ENCODE measurements around the gene CASK.

CASK gene

DNA sequence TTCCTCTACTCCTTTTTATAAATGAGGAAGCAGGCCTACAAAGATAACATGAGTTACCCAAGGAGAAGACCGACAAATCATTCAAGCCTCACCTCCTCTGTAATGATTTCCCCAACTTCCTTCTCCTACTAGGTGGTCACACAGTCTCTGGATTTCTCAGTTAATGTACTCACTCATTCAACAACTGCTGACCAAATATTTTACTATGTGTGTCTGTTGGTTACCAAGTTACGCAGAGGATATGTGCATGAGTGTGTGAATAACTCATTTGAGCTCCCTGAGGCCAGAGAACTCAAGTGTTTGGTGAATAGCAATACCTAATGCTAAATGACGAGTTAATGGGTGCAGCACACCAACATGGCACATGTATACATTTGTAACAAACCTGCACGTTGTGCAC, 10.4 kb downstream of the CASK start:
- no peak for DNase-seq (ENCODE audit: low read depth)

DNA sequence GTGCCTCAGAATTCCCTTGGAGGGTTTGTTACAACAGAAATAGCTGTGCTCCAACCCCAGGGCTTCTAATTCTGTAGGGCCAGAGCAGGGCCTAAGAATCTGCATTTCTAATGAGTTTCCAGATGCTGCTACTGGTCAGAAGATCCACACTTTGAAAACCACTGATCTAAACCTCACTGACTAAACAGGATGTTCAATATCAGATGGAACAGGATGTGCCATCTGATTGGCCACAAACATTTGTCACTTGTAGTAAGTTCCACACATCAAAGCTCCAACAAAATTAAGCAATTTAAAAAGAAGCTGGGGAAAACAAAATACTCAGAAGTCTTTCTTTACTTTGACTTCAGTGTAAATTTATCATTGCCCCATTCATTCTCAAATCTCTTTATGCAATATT, 14.3 kb downstream of the CASK start:
- no peak for DNase-seq (ENCODE audit: low read depth)

DNA sequence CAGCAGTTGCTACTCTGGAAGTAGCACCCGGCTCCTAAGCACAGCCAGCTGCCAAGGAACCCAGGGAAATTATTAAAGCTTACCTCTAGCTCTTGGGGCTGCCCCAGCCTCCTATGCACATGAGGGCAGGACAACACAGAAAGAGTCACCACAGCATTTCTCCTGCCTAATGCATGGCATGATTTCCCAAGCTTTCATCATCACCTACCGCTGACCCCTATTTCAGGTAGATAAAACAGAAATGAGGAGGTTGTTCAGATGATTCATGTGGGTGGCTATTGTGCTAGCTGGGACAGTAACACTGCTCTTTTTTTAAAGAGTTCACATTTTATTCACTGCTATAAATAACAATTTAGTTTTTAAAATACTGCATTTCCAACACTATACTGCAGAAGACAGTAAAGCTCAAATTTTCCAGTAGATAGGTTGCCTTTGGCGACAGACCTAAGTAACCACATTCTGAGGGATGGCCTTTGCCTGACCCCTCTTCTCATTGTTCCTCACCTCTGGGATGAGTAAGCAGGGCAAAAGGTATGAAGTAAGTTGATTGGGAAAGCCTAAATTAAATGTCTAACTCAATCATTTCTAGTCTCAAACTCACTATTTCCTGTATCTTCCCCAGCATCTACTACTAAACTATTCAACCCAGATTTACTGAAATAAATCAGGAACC, 16.7 kb downstream of the CASK start:
- no peak for DNase-seq (ENCODE audit: low read depth)

DNA sequence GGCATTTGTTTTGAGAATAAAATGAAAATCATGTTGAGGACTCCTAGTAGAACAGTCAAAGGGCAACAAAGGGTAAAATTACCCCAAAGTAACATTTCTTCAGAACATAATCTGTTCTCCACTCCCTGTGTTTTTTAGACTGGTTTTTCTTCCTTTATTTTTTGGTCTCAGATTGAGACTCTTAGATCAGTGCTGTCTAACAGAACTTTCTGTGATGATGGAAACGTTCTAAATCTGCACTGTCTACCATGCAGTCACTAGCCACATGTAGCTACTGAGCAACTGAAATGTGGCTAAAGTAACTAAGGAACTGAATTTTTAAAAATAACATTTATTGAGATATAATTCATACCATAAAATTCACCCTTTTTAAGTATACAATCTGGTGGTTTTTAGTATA, 19.8 kb downstream of the CASK start:
- DNase-seq (ENCODE audit: low read depth), result no peak

DNA sequence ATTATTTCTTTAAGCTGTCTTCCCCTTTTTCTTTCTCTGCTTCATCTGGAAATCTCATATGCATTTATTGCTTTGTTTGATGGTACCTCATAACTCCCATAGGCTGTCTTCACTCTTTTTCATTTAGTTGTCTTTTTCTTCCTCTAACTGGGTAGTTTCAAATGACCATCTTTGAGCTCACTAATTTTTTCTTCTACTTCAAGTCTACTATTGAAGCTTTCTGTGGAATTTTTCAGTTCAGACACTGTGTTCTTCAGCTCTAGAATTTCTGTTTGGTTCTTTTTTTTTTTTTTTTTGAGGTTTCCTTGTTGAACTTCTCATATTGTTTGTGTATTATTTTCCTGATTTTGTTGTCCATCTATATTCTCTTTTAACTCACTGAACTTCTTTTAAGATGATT, 23.0 kb downstream of the CASK start:
- no peak for DNase-seq (ENCODE audit: low read depth)

DNA sequence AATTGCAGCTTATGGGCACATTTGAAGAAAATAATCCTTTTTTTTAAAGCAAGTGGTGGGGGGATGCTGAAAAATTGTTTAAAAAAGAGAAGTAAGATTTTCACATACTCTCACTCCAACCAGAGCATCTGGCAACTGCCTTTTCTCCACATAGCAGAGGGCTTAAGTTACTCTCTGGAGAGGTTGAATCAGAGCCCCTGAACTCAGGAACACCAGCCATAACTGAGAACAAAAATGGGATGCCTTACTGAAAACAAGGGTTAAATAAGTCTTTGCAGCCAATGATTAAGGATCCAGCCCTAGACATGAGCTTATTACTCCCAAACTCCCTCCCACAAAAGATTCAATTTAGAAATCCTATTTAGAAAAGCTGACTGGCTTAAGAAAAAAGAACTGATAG, 27.5 kb downstream of the CASK start:
- DNase-seq (ENCODE audit: low read depth), result no peak

DNA sequence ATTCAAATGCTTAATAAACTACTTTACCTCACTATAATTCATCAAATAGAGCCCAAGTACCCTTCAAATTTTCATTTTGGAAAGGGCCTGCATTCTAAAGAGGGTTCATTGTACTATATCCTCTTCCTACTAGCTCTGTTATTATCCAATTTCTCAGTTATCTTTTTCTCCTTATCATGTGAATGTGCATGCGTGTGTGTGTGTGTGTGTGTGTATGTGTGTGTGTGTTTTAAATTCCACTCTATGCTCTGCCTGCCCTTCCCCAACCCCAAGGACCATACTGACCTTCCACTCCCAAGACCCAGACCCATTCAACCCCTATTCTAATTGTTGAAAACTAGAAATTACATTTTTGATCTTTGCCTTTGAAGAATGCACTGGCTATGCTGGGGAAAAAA, 33.3 kb downstream of the CASK start:
- DNase-seq (ENCODE audit: low read depth), result no peak

DNA sequence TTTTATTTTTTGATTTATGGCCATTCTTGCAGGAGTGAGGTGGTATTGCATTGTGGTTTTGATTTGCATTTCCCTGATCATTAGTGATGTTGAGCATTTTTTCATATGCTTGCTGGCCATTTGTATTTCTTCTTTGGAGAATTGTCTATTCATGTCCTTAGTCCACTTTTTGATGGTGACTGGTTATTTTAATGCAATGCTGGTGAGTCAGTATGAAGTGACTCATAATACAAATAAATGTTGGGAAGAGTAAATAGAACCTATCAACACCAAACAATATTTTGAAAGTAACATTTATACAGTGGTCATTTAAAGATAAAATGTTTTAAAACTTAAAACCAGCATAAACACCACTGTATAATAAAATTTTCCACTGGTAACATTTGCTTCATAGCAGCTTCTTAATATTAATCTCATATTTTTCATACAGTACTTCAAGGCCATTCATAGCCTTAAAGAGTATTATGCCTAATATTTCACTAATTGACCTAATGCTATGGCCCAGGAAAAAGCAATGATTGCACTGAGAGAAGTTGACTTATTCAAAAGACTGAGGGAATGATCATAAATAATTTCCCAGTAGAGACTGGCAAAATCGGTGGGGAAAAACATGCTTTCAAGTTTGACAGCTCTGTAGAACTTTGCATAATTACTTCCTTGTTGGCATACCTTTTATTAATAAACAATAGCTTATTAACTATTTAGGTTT, 33.9 kb downstream of the CASK start:
- DNase-seq (ENCODE audit: low read depth), result no peak

DNA sequence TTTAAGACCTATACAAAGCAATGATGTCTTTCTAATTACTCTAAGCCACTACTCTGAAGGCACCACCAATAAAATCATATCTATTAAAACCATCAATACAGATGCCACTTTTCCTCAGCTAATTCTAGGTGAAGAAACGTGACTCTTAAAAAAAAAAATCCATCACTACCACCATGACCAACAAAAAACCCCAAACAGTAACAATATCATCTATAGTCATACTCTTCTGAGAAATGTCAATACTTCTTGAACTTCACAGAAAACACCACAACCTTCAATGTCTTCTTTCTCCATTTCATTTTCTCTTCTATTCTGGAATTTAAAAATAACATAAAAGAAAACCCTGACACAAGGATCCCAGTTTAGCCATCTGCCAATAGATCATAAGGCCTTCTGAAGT, 35.7 kb downstream of the CASK start:
- no peak for DNase-seq (ENCODE audit: low read depth)

DNA sequence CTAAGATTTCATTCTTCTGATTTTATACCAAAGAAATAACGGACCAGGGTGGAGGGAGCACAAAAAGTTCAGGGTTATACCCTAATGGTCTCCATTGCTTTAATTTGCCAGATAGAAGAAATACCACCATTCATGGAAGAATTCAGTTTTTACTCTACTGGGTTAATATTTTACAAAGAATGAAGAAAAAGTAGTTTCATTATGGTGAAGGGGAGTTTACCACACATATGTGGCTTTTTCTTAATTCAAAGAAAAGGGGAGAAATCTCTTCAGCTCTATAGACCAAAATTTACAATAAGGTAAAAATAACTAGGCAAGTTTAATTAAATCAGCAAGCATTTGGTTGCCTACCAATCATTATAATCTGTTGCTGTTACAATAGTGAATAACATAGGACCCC, 37.6 kb downstream of the CASK start:
- no peak for DNase-seq (ENCODE audit: low read depth)

DNA sequence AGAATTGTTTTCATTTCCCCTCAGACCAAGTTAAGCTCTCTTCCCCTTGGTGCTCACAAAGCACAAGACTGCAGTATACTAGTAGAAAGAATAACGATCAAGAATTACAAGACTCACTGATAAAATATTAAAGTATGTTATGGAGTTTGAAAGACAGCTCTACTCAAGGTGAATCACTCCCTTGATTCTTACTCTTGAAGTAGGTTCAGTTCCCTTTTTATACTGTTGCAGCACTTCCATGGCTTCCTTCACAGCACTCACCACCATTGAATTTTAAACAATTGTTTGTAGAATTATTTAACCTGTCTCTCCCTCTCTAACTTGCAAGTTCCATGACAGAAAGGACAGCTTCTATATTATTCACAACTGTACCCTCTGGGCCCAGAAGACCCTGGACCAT, 42.2 kb downstream of the CASK start:
- DNase-seq (ENCODE audit: low read depth), result no peak

DNA sequence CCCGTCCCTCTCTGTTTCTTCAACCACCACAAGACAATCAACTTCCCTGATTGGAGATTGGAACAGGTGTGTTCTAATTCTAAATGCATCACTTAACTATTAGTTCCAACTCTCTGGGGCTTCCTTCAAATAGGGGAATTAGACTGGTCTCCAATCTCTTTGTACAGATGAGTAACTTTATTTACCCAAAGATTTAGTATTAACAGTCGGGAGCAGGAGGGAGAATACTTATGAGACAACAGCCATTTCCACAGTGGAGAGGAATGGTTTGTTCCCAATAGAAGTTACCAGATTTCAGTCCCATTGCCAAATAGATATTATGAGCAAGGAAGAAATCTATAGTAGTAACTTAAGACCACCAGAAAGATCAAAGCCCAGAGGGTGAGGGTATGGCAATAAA, 46.2 kb downstream of the CASK start:
- no peak for DNase-seq (ENCODE audit: low read depth)

DNA sequence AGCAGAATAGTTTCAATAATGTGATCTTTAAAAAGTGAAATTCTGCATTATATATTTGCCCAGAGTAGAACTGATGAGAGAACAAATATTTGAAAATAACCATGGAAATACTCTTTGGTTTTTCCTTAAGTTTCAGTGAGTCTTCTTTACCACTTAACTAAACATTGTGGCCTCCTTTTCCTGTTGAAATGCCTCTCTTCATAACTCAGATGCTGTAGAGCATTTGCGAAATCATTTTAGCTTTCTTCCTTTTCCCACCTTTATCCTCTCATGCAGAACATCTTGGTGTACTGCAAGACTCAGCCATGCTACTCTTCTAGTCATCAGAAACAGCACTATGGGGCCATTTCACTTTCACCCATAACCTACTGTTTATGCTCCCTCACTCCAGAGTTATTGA, 48.2 kb downstream of the CASK start:
- DNase-seq (ENCODE audit: low read depth), result no peak

DNA sequence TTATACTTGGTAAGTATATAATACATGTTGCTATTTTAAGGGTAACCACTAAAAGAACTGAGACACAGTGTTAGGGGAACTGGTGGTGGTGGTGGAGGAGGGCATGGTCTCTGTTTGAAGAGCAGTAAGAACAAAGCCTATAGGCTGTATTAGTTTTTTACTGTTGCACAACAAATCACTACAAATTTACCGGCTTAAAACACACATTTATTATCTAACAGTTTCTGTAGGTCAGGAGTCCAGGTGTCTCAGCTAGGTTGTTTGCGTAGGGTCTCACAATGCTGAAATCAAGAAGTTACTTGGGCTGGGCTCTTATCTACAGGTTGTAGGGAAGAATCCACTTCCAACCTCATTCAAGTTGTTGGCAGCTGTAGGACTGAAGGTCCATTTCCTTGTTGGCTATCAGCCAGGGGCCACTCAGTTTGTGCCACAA, 52.6 kb downstream of the CASK start:
- DNase-seq (ENCODE audit: low read depth), result no peak

DNA sequence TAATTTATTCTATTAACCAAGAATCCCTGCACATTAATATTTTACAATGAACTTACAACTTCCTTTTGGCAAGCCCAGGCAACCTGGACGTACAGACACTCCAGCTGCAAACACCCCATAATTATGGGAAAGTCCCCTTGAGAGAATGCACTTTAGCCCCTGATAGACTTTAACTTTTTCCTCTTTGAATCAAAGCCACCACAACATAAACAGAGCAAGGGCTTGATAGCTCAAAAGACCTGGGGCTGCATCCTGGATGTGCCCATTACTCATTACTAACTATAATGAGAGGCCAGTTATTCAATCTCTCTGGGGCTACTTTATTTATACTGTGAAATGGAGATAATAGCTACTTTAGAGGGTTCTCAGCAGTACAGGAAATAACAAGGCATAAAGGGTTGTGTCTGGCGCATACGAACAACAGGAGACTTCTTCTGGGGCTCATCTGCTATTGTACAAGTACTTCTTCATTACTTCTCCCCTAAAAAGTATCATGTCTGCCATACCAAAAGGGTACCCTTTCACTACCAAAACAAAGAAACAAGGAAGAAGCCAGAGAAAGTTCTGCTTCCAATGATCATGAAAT, 54.9 kb downstream of the CASK start:
- DNase-seq (ENCODE audit: low read depth), result no peak

DNA sequence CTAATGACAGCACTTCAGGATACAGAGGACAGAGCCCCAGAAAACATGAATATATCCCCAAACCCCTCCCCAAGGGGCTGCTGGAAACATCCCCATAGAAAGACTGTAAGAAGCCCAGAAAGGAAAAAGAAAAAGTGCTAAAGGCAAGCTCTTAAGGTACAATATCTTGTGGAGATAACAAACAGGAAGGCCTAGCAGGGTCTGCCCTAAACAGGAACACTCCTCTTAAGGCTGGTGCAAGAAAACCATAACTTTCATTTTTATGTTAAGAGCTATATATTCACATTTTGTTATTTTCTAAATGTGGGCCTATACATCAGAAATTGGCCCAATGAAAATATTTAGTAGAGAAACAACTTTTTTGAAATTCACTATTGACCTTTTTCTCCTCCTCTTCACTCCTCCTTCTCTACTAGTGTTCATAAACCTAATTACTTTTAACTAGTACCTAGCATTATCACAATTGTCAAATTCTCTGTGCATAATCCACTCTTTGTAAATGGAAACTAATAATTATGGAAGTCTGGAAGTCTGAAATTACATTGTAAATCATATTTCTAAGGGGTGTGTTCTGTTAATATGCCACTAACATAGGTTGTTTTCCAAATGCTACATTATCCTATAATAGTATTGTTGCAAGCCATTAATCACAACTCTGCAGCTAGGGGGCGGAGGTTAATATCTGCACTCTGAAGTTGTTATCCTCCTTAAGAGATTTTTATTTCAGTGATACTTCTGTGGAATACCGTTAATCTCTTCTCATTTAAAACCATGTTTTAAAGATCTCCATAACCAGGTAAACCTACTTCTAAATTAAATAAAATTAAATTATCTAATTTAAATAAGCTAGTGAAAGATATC, 59.8 kb downstream of the CASK start:
- DNase-seq (ENCODE audit: low read depth), result no peak

DNA sequence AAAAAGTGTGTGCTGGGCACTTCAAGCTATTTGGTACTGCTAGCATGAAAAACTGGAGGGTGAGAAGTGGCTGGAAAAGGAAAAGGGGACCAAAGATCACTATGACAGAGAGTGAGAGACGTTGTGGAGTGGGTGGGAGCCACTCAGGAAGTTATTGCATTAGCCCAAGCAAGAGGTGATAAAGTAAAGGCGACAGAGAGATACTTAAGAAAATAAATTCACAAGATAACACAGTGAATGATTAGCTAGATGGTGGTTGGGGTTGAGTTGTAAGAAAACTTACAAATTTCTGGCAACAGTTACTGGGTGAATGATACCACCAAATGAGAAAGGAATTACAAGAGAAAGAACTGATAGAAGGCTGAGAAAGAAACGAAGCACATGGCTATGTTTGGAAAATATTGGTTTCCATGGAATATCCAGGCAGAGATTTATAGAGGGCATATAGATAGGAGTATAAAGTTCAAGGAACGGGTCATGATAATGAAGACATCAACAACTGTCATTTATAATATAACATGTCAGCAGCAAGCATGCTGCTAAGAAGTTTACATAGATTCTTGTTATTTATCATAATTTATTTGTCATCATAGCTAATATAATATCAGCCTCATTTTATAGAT, 60.7 kb downstream of the CASK start:
- no peak for DNase-seq (ENCODE audit: low read depth)

DNA sequence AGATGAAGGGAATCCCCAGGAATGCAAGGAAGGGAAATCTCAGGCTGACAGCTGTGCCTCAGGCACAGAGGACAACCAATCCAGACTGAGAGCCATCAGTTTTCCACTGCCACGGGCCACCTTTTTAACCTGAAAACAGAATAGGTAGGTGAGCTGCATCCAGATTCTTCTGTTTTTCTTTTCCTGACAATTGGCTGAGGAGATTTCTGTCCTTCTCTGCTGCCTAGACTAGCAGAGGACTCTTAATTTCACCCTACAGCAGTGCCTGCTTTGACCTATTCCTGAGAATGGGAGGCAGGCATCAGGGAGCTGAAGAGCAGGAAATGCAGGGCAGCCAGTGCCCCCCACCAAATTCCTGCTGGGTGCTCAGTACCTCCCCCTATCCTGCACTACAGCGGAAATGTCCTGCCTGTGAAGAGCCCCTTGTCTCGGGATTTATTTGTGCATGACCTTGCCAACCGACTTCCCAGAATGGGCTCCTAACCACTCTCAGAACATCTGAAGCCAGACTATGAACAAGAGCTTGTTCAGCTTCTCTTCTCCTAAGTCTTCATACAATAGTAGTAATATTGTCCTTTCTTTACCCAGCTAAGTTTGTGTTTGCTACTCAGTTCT, 65.1 kb downstream of the CASK start:
- DNase-seq (ENCODE audit: low read depth), result no peak

DNA sequence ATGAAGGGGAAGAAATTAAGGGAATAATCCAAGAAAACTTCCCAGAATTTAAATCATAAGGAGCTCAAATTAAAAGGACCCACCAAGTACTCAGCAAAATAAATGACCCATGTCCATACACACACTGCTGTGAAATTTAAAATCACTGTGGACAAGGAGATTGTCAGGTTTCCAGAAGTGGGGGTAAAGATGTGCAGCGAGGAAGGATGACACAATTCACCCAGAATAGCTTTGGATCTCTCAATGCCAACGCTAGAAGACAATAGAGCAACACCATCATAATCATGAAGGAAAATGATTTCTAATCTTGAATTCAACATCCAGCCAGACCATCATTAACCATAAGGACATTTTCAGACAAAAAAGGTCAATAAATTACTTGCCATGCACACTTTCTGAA, 65.7 kb downstream of the CASK start:
- DNase-seq (ENCODE audit: low read depth), result no peak

DNA sequence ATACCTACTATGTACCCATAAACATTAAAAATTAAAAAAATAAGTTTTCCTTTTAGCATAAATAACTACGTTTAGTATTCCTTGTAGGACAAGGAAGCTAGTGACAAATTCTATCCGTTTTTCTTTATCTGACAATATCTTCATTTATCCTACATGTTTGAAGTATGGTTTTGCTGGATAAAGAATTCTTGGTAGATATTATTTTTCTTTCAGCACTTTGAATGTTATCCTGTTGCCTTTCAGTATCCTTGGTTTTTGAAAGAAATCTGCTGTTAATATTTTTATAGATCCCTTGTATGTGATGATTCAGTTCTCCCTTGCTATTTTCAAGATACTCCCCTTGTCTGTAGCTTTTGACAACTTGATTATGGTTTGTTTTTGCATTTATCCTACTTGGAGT, 76.6 kb downstream of the CASK start:
- no peak for DNase-seq (ENCODE audit: low read depth)

DNA sequence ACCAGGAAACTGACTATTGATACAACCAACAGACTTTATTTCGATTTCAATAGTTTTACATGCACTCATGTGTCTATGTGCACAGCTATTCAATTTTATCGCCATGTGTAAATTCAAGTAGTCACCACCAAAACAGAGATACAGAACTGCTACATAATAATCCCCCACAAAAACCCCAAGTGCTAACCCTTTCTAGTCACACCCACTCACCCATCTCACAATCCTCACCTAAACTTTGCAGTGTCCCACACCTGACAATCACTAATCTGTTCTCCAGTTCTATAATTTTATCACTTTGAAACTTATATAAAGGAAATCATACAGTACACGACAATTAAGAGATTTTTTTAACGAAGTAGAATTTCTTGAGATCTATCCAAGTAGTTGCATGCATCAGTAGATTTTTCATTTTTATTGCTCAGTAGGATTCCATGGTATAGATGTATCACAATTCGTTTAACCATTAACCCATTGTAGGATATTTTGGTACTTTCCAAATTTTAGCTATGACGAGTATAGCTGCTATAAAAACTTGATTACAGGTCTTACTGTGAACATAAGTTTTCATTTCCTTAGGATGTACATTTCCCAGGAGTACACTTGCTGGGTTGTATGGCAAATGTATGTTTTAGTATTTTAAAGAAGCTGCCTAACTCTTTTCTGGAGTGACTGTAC, 85.9 kb downstream of the CASK start:
- DNase-seq (ENCODE audit: low read depth), result no peak

All from stimulated activated CD8-positive, alpha-beta memory T cell treated with anti-CD3 and anti-CD28 coated beads, Interleukin-12 subunit alpha, Interleukin-12 subunit beta, amount 100 ng/mL, for 1 hour (primary cell).